HCT116 (cell line): ENCODE data around the gene PDLIM7. TPM values are rescaled to one million over a fixed set of nuclear protein-coding genes. Genes with fewer than 3 reads are reported as not detected.

Experiments
- ATAC-seq: fragments of 200-7000 bp; cut with Tn5 transposase; 2 replicates; pipeline ENCODE4 v1.9.1; 2020; ENCODE audit warnings: mild to moderate bottlenecking, moderate library complexity
- BruUV-seq: library from RNA; stranded (reverse); fragments of 400-500 nt; replicated peaks from 2 replicates; lab custom pipeline; 2021; lab: Mats Ljungman, UMichigan
- CTCF ChIA-PET: fragments of 300-600 bp; sonication (Branson Sonifier 250); formaldehyde crosslinking; loops from one replicate; lab custom pipeline; 2021; ENCODE audit warnings: antibody characterized with exemption; lab: Charles Lee
- POLR2A ChIA-PET: fragments of 300-600, 350-600 bp; sonication (Branson Sonifier 250); formaldehyde crosslinking; loops from one replicate; lab custom pipeline; 2021; ENCODE audit warnings: antibody characterized with exemption; lab: Charles Lee
- RAD21 ChIA-PET, 2 experiments: fragments of 300-600 bp; sonication (Branson Sonifier 250); formaldehyde crosslinking; loops; one replicate each; lab custom pipeline; 2023; ENCODE audit warnings: low total read pairs in 2 of 2; ENCODE audit not compliant: uncharacterized antibody in 2 of 2, unreplicated experiment in 2 of 2, low non-redundant PET in 1 of 2; lab: Charles Lee
- DNase-seq: peaks from one replicate; pipeline ENCODE4 v3.0.0-alpha.2; 2010; ENCODE audit warnings: low read depth, low spot score
- H2AFZ ChIP-seq: fragments of 200-600 bp; shearing (Covaris generic), sonication (generic); 2 replicates; pipeline ENCODE4 v1.6.1; 2017; ENCODE audit warnings: low read depth, mixed run types, mixed read lengths, antibody characterized with exemption, low read length; ENCODE audit not compliant: poor library complexity, severe bottlenecking
- H3K27ac ChIP-seq: 2 replicates; pipeline ENCODE4 v1.5.1; 2012; ENCODE audit warnings: low read depth, low read length
- H3K27me3 ChIP-seq: fragments of 200-600 bp; sonication (generic); 2 replicates; pipeline ENCODE4 v1.6.1; 2016; ENCODE audit warnings: mixed run types, low read length, mixed read lengths; ENCODE audit not compliant: insufficient read depth
- H3K36me3 ChIP-seq, 2 experiments: fragments of 200-500 bp in 1 of 2; fragments of 200-600 bp in 1 of 2; sonication (Bioruptor generic) in 1 of 2; sonication (generic) in 1 of 2; 2 replicates each; pipeline versions ENCODE4 v1.5.1 to v1.6.1; 2014 to 2016; ENCODE audit warnings: low read length in 2 of 2, inconsistent platforms in 1 of 2, mixed read lengths in 1 of 2, mixed run types in 1 of 2; ENCODE audit not compliant: insufficient read depth in 2 of 2, control insufficient read depth in 1 of 2
- H3K4me1 ChIP-seq, 2 experiments: fragments of 200-600 bp in 1 of 2; sonication (generic) in 1 of 2; 2 replicates each; pipeline versions ENCODE4 v1.5.1 to v1.6.1; 2012 to 2017; ENCODE audit warnings: low read length in 2 of 2, inconsistent platforms in 1 of 2, mild to moderate bottlenecking in 1 of 2, mixed read lengths in 1 of 2, mixed run types in 1 of 2, moderate library complexity in 1 of 2; ENCODE audit not compliant: insufficient read depth in 2 of 2, control insufficient read depth in 1 of 2
- H3K4me2 ChIP-seq: fragments of 200-600 bp; sonication (generic); 2 replicates; pipeline ENCODE4 v1.6.1; 2017; ENCODE audit warnings: mixed run types, low read length, mixed read lengths
- H3K4me3 ChIP-seq, 2 experiments: fragments of 200-600 bp in 1 of 2; sonication (generic) in 1 of 2; replicated peaks in 1 of 2; 2 replicates each; pipeline ENCODE4 v1.5.1; 2011 to 2016; ENCODE audit warnings: low read length in 2 of 2, control low read depth in 1 of 2, low read depth in 1 of 2, mild to moderate bottlenecking in 1 of 2, mixed read lengths in 1 of 2, mixed run types in 1 of 2
- H3K79me2 ChIP-seq: fragments of 200-600 bp; sonication (generic); 2 replicates; pipeline ENCODE4 v1.6.1; 2017; ENCODE audit warnings: mild to moderate bottlenecking, mixed run types, low read length, moderate library complexity, mixed read lengths; ENCODE audit not compliant: insufficient read depth
- H3K9ac ChIP-seq: fragments of 200-600 bp; sonication (generic); 2 replicates; pipeline ENCODE4 v1.6.1; 2016; ENCODE audit warnings: low read length, mixed read lengths
- H3K9me2 ChIP-seq: fragments of 200-600 bp; sonication (generic), shearing (Covaris generic); 2 replicates; pipeline ENCODE4 v1.6.1; 2017; ENCODE audit warnings: mixed run types, mild to moderate bottlenecking, moderate library complexity; ENCODE audit not compliant: insufficient read depth
- H3K9me3 ChIP-seq, 2 experiments: fragments of 200-500 bp in 1 of 2; fragments of 200-600 bp in 1 of 2; sonication (Bioruptor generic) in 1 of 2; sonication (generic) in 1 of 2; 2 replicates each; pipeline ENCODE4 v1.6.1; 2014 to 2017; ENCODE audit warnings: low read length in 2 of 2, mixed read lengths in 2 of 2, inconsistent platforms in 1 of 2, low read depth in 1 of 2, mild to moderate bottlenecking in 1 of 2, mixed run types in 1 of 2, moderate library complexity in 1 of 2; ENCODE audit not compliant: control insufficient read depth in 1 of 2, insufficient read depth in 1 of 2
- H4K20me1 ChIP-seq: fragments of 200-600 bp; sonication (generic), shearing (Covaris generic); 2 replicates; pipeline ENCODE4 v1.6.1; 2017; ENCODE audit warnings: mixed run types, mild to moderate bottlenecking, moderate library complexity; ENCODE audit not compliant: insufficient read depth
- CBX3 ChIP-seq: IDR thresholded peaks from 2 replicates; pipeline ENCODE4 v1.6.1; 2012; ENCODE audit warnings: low read depth
- EZH2 ChIP-seq: fragments of 200-600 bp; sonication (generic); IDR thresholded peaks from 2 replicates; pipeline ENCODE4 v1.6.1; 2017; ENCODE audit warnings: antibody characterized with exemption, mixed run types
- EZH2phosphoT487 ChIP-seq: fragments of 200-600 bp; IDR thresholded peaks from 2 replicates; pipeline ENCODE4 v1.6.1; 2018; ENCODE audit warnings: antibody characterized with exemption, borderline replicate concordance
- JUND ChIP-seq: IDR thresholded peaks from 2 replicates; pipeline ENCODE4 v1.6.1; 2012
- POLR2A ChIP-seq: IDR thresholded peaks from 2 replicates; pipeline ENCODE4 v1.7.0; 2011; ENCODE audit warnings: borderline replicate concordance; ENCODE audit not compliant: insufficient read depth, insufficient read length; ENCODE audit errors: extremely low read depth
- POLR2AphosphoS5 ChIP-seq: IDR thresholded peaks from 2 replicates; pipeline ENCODE4 v1.6.1; 2011; ENCODE audit warnings: mild to moderate bottlenecking, low read depth, low read length, moderate library complexity
- SRF ChIP-seq: IDR thresholded peaks from 2 replicates; pipeline ENCODE4 v1.6.1; 2012; ENCODE audit warnings: low read depth
- YY1 ChIP-seq: IDR thresholded peaks from 2 replicates; pipeline ENCODE4 v1.6.1; 2011; ENCODE audit warnings: low read length, low read depth, moderate library complexity, mild to moderate bottlenecking; ENCODE audit not compliant: insufficient replicate concordance; ENCODE audit errors: extremely low read depth
- ZNF274 ChIP-seq: fragments of 200-500 bp; sonication (Bioruptor generic); IDR thresholded peaks from 2 replicates; pipeline ENCODE4 v1.6.1; 2014; ENCODE audit warnings: mild to moderate bottlenecking, low read depth, low read length, inconsistent platforms
- intact Hi-C: fragments of 100-400 bp; cut with micrococcal nuclease; formaldehyde crosslinking; loops from 2 replicates; pipeline ENCODE4 v1.10.0; 2022
- total RNA-seq: library from RNA; stranded (reverse); gene quantifications from one replicate; pipeline ENCODE4 v1.2.1, GENCODE V29; 2021; ENCODE audit not compliant: unreplicated experiment
- TF ChIP-seq, protein P1 (sequence below): IDR thresholded peaks from 2 replicates; pipeline ENCODE4 v1.6.1; 2012
- TF ChIP-seq, protein P2 (sequence below), 3 experiments: fragments of 200-600 bp in 1 of 3; sonication (generic) in 1 of 3; IDR thresholded peaks in 2 of 3; conservative IDR thresholded peaks in 1 of 3; 2 replicates each; pipeline ENCODE4 v1.5.1; 2012 to 2017; ENCODE audit warnings: low read depth in 2 of 3, low read length in 2 of 3, antibody characterized with exemption in 1 of 3, borderline replicate concordance in 1 of 3, control low read depth in 1 of 3, mild to moderate bottlenecking in 1 of 3, mixed read lengths in 1 of 3, mixed run types in 1 of 3, moderate library complexity in 1 of 3; ENCODE audit not compliant: insufficient read depth in 1 of 3

Gene PDLIM7
- total RNA-seq, 1 experiment from 2014 or later: 153 TPM

DNA sequence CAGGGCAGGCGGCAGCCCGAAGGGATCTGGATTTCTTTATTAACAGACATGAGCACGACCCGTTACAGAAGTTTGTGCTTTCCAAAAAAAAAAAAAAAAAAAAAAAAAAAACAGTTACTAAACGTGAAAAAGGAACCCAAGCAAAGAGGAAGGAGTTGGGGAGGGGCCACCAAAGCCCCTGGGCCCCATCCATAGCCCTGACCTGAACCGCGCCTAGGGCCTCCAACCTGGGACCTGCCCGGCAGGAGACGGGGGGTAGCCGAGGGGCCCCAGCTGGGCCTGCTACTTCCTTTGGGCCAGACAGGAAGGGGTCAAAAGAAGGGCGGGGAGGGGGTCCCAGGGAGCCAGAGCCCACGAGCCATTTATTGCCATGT is 40.8 kb downstream of the PDLIM7 start:
- H3K9me2 ChIP-seq: no peaks in the 10 kb centered on the region
- TF ChIP-seq EZH2: no peak
- ChIA-PET CTCF (interaction anchor here (1.2 to 6.8 kb wide), 6 partner anchors 37 to 135 kb away, joined by 3 to 85 read pairs (median 10); partner anchors contain the start of genes PDLIM7 and PFN3), RAD21 (no interaction called here), POLR2A (interaction anchor here (1.4 to 1.6 kb wide), 2 partner anchors 8 to 52 kb away, joined by 4 to 8 read pairs; no protein-coding TSS in a partner anchor)
- H3K9ac ChIP-seq: 0 out of 2 replicates have a peak overlapping the region, but pooled peaks have one; percentile 39
- BruUV-seq: no TSS peak
- H3K27me3 ChIP-seq: no peaks in the 10 kb centered on the region
- no peaks in the 10 kb centered on the region for H4K20me1 ChIP-seq
- peaks cover 0 to 11% of the 10 kb centered on the region in 2 experiments; a peak in 1 of 4 replicates for H3K36me3 ChIP-seq
- 0 out of 4 replicates have a peak overlapping the region, but pooled peaks of 1 of the 2 experiments have one; percentile 14 for H3K4me3 ChIP-seq
- peak overlapping the region; percentile 96; the same call in 1 of the 2 replicates for H3K27ac ChIP-seq
- H3K9me3 ChIP-seq: no peaks in the 10 kb centered on the region
- no peak overlapping the region for H2AFZ ChIP-seq
- H3K79me2 ChIP-seq: peaks cover 7% of the 10 kb centered on the region
- H3K4me1 ChIP-seq: peaks cover 18 to 53% of the 10 kb centered on the region in 2 experiments; a peak in 3 of 4 replicates
- intact Hi-C loops: loop anchor here (1.0 to 2.0 kb wide), 2 partner anchors 146 to 342 kb away; no protein-coding TSS in a partner anchor
- H3K4me2 ChIP-seq: peak overlapping the region; percentile 96
- no peak for ATAC-seq
- no peak for DNase-seq

DNA sequence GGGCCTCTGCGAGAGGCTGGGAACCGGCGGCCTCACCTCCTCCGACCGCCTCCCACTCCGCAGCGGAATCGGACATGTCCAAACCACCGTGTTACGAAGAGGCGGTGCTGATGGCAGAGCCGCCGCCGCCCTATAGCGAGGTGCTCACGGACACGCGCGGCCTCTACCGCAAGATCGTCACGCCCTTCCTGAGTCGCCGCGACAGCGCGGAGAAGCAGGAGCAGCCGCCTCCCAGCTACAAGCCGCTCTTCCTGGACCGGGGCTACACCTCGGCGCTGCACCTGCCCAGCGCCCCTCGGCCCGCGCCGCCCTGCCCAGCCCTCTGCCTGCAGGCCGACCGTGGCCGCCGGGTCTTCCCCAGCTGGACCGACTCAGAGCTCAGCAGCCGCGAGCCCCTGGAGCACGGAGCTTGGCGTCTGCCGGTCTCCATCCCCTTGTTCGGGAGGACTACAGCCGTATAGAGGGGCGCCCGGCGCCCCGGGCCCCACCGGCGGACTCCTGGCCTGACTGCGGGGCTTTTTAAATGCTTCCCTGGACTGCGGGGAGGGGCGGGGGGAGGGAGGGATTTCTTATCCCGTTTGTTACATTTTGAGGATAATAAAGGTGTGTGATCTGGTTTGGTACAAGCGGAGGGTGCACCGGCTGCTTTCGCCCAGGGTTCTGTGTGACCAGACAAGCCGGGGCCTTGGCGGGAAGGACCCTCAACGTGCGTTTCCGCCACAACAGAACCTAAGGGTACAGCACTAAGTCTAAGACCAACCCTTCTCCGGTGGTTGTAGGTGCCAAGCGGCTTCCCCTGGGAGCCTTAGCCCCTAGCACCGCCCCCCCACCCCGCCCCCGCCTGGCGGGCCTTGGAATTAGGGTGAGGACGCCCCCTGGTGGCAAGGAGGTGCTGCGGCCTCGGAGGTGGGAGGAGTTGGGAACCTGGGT is 41.5 kb downstream of the PDLIM7 start:
- Histone ChIP-seq H3K4me2 (peak overlapping the region; percentile 96), H2AFZ (no peak overlapping the region), H3K36me3 (peaks cover 0 to 11% of the 10 kb centered on the region in 2 experiments; a peak in 1 of 4 replicates)
- DNase-seq: peak; percentile 84
- TF ChIP-seq SRF: no peak
- TF ChIP-seq EZH2phosphoT487: no peak
- no peak for TF ChIP-seq JUND
- no peak for TF ChIP-seq ZNF274
- TF ChIP-seq CBX3: no peak
- peak; percentile 23 for TF ChIP-seq POLR2A
- TF ChIP-seq POLR2AphosphoS5: peak; percentile 50
- TF ChIP-seq, protein P1, sequence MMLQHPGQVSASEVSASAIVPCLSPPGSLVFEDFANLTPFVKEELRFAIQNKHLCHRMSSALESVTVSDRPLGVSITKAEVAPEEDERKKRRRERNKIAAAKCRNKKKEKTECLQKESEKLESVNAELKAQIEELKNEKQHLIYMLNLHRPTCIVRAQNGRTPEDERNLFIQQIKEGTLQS: no peak
- TF ChIP-seq, protein P2, sequence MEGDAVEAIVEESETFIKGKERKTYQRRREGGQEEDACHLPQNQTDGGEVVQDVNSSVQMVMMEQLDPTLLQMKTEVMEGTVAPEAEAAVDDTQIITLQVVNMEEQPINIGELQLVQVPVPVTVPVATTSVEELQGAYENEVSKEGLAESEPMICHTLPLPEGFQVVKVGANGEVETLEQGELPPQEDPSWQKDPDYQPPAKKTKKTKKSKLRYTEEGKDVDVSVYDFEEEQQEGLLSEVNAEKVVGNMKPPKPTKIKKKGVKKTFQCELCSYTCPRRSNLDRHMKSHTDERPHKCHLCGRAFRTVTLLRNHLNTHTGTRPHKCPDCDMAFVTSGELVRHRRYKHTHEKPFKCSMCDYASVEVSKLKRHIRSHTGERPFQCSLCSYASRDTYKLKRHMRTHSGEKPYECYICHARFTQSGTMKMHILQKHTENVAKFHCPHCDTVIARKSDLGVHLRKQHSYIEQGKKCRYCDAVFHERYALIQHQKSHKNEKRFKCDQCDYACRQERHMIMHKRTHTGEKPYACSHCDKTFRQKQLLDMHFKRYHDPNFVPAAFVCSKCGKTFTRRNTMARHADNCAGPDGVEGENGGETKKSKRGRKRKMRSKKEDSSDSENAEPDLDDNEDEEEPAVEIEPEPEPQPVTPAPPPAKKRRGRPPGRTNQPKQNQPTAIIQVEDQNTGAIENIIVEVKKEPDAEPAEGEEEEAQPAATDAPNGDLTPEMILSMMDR (IDR thresholded peaks at IDR 0.05 in 2 of 3, conservative IDR thresholded peaks at IDR 0.05 in 1 of 3; ENCODE audit: borderline replicate concordance in 1 of 3, insufficient read depth in 1 of 3, low read depth in 2 of 3, low read length in 2 of 3): peak in 2 of 3 experiments; percentile 87 to 94; a peak in 4 of 6 replicates
- TF ChIP-seq YY1: peak; percentile 72
- TF ChIP-seq, all 23 proteins: peak for 4
- RAD21 ChIA-PET: interaction anchor here (0.7 to 0.9 kb wide), 3 partner anchors 30 to 149 kb away, joined by 3 to 4 read pairs (median 3); partner anchors contain the start of gene GRK6 (in 1 of the 2)
- H3K27me3 ChIP-seq: no peaks in the 10 kb centered on the region
- no peaks in the 10 kb centered on the region for H3K9me2 ChIP-seq
- H3K9me3 ChIP-seq: no peaks in the 10 kb centered on the region
- intact Hi-C loops: loop anchor here (1.0 to 2.0 kb wide), 3 partner anchors 52 to 341 kb away; no protein-coding TSS in a partner anchor
- no peaks in the 10 kb centered on the region for H4K20me1 ChIP-seq
- ATAC-seq: peak; percentile 43
- H3K4me1 ChIP-seq: peaks cover 18 to 53% of the 10 kb centered on the region in 2 experiments; a peak in 3 of 4 replicates
- H3K4me3 ChIP-seq: peak overlapping the region; percentile 68 to 76
- POLR2A ChIA-PET: interaction anchor here (0.6 to 2.3 kb wide), 7 partner anchors 9 to 104 kb away, joined by 3 to 7 read pairs (median 4); partner anchors contain the start of genes LMAN2, PDLIM7 and PRR7
- peak overlapping the region; percentile 92 for H3K9ac ChIP-seq
- H3K79me2 ChIP-seq: peaks cover 9% of the 10 kb centered on the region
- CTCF ChIA-PET: interaction anchor here (0.6 to 6.8 kb wide), 21 partner anchors 10 to 342 kb away, joined by 3 to 85 read pairs (median 6); partner anchors contain the start of genes GRK6, LMAN2, PDLIM7 and PFN3
- TSS peak; percentile 69 for BruUV-seq
- peak overlapping the region; percentile 96 for H3K27ac ChIP-seq
